ENCODE measurements around the gene BARHL2.

GRCh38 chr1:90763506-90763905 lies 46.4 kb upstream of the BARHL2 start:
- TF ChIP-seq CTCF (IDR thresholded peaks at IDR 0.05; ENCODE audit: low read depth, low read length, poor library complexity, severe bottlenecking) (no peak), EZH2phosphoT487 (IDR thresholded peaks at IDR 0.05; ENCODE audit: borderline replicate concordance, low read length) (no peak)
